Liver (tissue), 9 donors: ENCODE results near the gene NARF. TPM values are rescaled to one million over a fixed set of nuclear protein-coding genes. Genes with fewer than 3 reads are reported as not detected.
A peak's percentile ranks its signal among the peaks of the same experiment; 100 is the strongest.

Experiments
- DNase-seq: peaks from one replicate; pipeline ENCODE4 v3.0.0-alpha.2; 2017; ENCODE audit warnings: low spot score
- H3K27ac ChIP-seq, 2 donors: one replicate each; pipeline ENCODE4 v1.7.0; 2013; ENCODE audit warnings: inconsistent platforms in 2 of 2, low read length in 2 of 2, control low read depth in 1 of 2, low read depth in 1 of 2, mild to moderate bottlenecking in 1 of 2
- H3K27me3 ChIP-seq, 4 donors: one replicate each; pipeline versions ENCODE4 v1.6.1 to v1.7.0; 2013; ENCODE audit warnings: low read length in 3 of 4, inconsistent platforms in 1 of 4, mild to moderate bottlenecking in 1 of 4, moderate library complexity in 1 of 4; ENCODE audit not compliant: control insufficient read depth in 4 of 4, insufficient read depth in 4 of 4
- H3K36me3 ChIP-seq, 4 donors: one replicate each; pipeline versions ENCODE4 v1.6.1 to v1.7.0; 2013; ENCODE audit warnings: low read length in 3 of 4, mild to moderate bottlenecking in 3 of 4, low read depth in 1 of 4, moderate library complexity in 1 of 4; ENCODE audit not compliant: control insufficient read depth in 4 of 4, insufficient read depth in 3 of 4
- H3K4me1 ChIP-seq, 4 donors: one replicate each; pipeline versions ENCODE4 v1.6.1 to v1.7.0; 2013; ENCODE audit warnings: low read length in 3 of 4, mild to moderate bottlenecking in 3 of 4, moderate library complexity in 1 of 4; ENCODE audit not compliant: control insufficient read depth in 4 of 4, insufficient read depth in 4 of 4
- H3K4me3 ChIP-seq, 3 donors: one replicate each; pipeline versions ENCODE4 v1.6.1 to v1.7.0; 2013; ENCODE audit warnings: low read length in 3 of 3, control low read depth in 1 of 3, low read depth in 1 of 3, mild to moderate bottlenecking in 1 of 3
- H3K9ac ChIP-seq, 2 donors: one replicate each; pipeline ENCODE4 v1.7.0; 2013; ENCODE audit warnings: low read length in 2 of 2, mild to moderate bottlenecking in 2 of 2, moderate library complexity in 2 of 2, control low read depth in 1 of 2, low read depth in 1 of 2
- H3K9me3 ChIP-seq, 4 donors: one replicate each; pipeline versions ENCODE4 v1.6.1 to v1.7.0; 2013; ENCODE audit warnings: low read length in 3 of 4; ENCODE audit not compliant: control insufficient read depth in 4 of 4
- EGR1 ChIP-seq, 2 donors: IDR thresholded peaks; 2 replicates each; pipeline ENCODE4 v1.6.1; 2016 to 2018; ENCODE audit warnings: antibody characterized with exemption in 2 of 2, low read depth in 2 of 2
- FOXA1 ChIP-seq: IDR thresholded peaks from 2 replicates; pipeline ENCODE4 v1.6.1; 2016; ENCODE audit warnings: antibody characterized with exemption
- FOXA2 ChIP-seq: IDR thresholded peaks from 2 replicates; pipeline ENCODE4 v1.6.1; 2016; ENCODE audit warnings: antibody characterized with exemption
- GABPA ChIP-seq, 2 donors: IDR thresholded peaks in 1 of 2; conservative IDR thresholded peaks in 1 of 2; 2 replicates each; pipeline ENCODE4 v1.6.1; 2016; ENCODE audit warnings: antibody characterized with exemption in 2 of 2, mild to moderate bottlenecking in 1 of 2, moderate library complexity in 1 of 2
- HNF4A ChIP-seq, 2 donors: conservative IDR thresholded peaks; 2 replicates each; pipeline ENCODE4 v1.6.1; 2016; ENCODE audit warnings: antibody characterized with exemption in 2 of 2, mild to moderate bottlenecking in 2 of 2
- HNF4G ChIP-seq: IDR thresholded peaks from 2 replicates; pipeline ENCODE4 v1.6.1; 2016; ENCODE audit warnings: antibody characterized with exemption
- JUND ChIP-seq, 2 donors: IDR thresholded peaks; 2 replicates each; pipeline ENCODE4 v1.6.1; 2016; ENCODE audit warnings: antibody characterized with exemption in 2 of 2
- NR2F2 ChIP-seq: IDR thresholded peaks from 2 replicates; pipeline ENCODE4 v1.6.1; 2016; ENCODE audit warnings: antibody characterized with exemption
- RAD21 ChIP-seq, 2 donors: IDR thresholded peaks; 2 replicates each; pipeline ENCODE4 v1.6.1; 2016; ENCODE audit warnings: antibody characterized with exemption in 2 of 2, mild to moderate bottlenecking in 2 of 2
- RXRA ChIP-seq, 2 donors: IDR thresholded peaks; 2 replicates each; pipeline ENCODE4 v1.6.1; 2017 to 2018; ENCODE audit warnings: antibody characterized with exemption in 2 of 2, mild to moderate bottlenecking in 1 of 2
- SP1 ChIP-seq: IDR thresholded peaks from 2 replicates; pipeline ENCODE4 v1.6.1; 2018; ENCODE audit warnings: antibody characterized with exemption, mild to moderate bottlenecking
- TAF1 ChIP-seq: conservative IDR thresholded peaks from 2 replicates; pipeline ENCODE4 v1.6.1; 2016; ENCODE audit warnings: antibody characterized with exemption, mild to moderate bottlenecking
- YY1 ChIP-seq: IDR thresholded peaks from 2 replicates; pipeline ENCODE4 v1.6.1; 2016; ENCODE audit warnings: antibody characterized with exemption, mild to moderate bottlenecking
- WGBS: extraction: QIAGEN DNeasy Blood & Tissue Kit; methylation state at CpG from one replicate; pipeline ENCODE4 v1.1.7; 2013; 5-methylcytosine and 5-hydroxymethylcytosine counted together
- polyA plus RNA-seq, 2 donors: library from polyadenylated mRNA; stranded (reverse) in 1 of 2; unstranded in 1 of 2; fragments of 200-250 nt in 1 of 2; fragments of >200 nt in 1 of 2; fragmentation: Nextera tagmentation in 1 of 2; extraction: Ambion mirVana in 1 of 2; gene quantifications; one replicate each; pipeline versions ENCODE4 v1.2.1 to v1.2.3, GENCODE V29; 2013 to 2015
- total RNA-seq, 2 donors: library from RNA; depleted of rRNA; stranded (reverse); fragments of >200 nt; gene quantifications; one replicate each; pipeline ENCODE4 v1.2.3, GENCODE V29; 2014
- TF ChIP-seq, protein P1 (sequence below): IDR thresholded peaks from 2 replicates; pipeline ENCODE4 v1.6.1; 2016; ENCODE audit warnings: antibody characterized with exemption, mild to moderate bottlenecking
- TF ChIP-seq, protein P2 (sequence below): IDR thresholded peaks from 2 replicates; pipeline ENCODE4 v1.6.1; 2016; ENCODE audit warnings: antibody characterized with exemption
- TF ChIP-seq, protein P3 (sequence below): fragments of 150-350 bp; IDR thresholded peaks from 2 replicates; pipeline ENCODE4 v1.5.1; 2017; ENCODE audit warnings: improper control_type of control experiment, low read depth, low read length; ENCODE audit not compliant: missing input control
- TF ChIP-seq, protein P4 (sequence below): IDR thresholded peaks from 2 replicates; pipeline ENCODE4 v1.6.1; 2016; ENCODE audit warnings: antibody characterized with exemption
- TF ChIP-seq, protein P5 (sequence below): IDR thresholded peaks from 2 replicates; pipeline ENCODE4 v1.6.1; 2016; ENCODE audit warnings: antibody characterized with exemption
- donor health status: healthy.
- donor health status: healthy.
- donor health status: healthy.
- donor health status: healthy.
- donor health status: healthy.

NARF gene
- total and polyA plus RNA-seq, 4 donors = 19.8 to 87.5 (median 26.2) TPM

DNA sequence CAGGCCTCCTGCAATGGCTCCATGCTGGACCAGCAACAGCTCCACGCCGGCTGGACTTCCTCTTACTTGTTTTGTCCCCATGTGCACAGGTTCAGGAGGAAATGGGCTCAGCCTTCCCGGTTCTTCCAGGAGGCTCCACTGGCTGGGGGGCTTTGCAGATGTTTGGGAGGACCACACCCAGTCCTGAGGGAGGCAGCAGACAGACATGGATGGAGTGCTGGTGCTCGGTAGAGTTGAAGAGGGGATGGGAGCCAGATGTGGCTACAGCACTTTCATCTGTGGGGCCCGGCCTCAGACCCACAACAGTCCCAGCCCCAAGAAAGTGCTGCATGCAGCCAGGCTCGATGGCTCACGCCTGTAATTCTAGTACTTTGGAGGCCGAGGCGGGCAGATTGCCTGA lies 21.8 kb downstream of the NARF start:
- Histone ChIP-seq H3K36me3 (peaks cover 9 to 47% (median 15%) of the 10 kb centered on the region in 4 donors), H3K27ac (no peak overlapping the region), H3K4me3 (no peak overlapping the region), H3K9ac (no peak overlapping the region), H3K9me3 (no peaks in the 10 kb centered on the region), H3K4me1 (peaks cover 2 to 11% (median 8%) of the 10 kb centered on the region in 4 donors), H3K27me3 (no peaks in the 10 kb centered on the region)
- TF ChIP-seq EGR1 (IDR thresholded peaks at IDR 0.05; ENCODE audit: low read depth in 2 of 2) (no peak), FOXA2 (no peak)
- 98% methylated on average over 9 of the region's 9 CpGs for WGBS
- DNase-seq = no peak

DNA sequence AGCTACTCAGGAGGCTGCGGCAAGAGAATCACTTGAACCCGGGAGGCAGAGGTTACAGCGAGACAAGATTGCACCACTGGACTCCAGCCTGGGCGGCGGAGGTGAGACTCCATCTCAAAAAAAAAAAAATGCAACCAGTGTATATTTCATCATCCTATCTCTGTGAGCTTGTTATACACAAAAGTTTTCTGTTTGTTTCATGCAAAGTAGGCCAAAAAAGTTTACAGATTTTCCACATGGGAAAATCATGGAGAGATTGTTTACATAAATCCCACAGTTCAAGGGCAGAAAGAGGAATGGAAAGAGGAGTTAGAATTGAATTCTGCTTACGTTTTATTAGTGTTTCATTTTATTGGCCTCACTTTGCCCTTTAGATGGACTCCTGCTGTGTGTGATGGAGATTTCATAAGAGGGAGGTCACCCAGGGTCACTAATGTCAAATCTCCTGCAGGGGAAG lies 24.7 kb downstream of the NARF start:
- no peak for DNase-seq
- no peak overlapping the region for H3K9ac ChIP-seq
- TF ChIP-seq, protein P1, sequence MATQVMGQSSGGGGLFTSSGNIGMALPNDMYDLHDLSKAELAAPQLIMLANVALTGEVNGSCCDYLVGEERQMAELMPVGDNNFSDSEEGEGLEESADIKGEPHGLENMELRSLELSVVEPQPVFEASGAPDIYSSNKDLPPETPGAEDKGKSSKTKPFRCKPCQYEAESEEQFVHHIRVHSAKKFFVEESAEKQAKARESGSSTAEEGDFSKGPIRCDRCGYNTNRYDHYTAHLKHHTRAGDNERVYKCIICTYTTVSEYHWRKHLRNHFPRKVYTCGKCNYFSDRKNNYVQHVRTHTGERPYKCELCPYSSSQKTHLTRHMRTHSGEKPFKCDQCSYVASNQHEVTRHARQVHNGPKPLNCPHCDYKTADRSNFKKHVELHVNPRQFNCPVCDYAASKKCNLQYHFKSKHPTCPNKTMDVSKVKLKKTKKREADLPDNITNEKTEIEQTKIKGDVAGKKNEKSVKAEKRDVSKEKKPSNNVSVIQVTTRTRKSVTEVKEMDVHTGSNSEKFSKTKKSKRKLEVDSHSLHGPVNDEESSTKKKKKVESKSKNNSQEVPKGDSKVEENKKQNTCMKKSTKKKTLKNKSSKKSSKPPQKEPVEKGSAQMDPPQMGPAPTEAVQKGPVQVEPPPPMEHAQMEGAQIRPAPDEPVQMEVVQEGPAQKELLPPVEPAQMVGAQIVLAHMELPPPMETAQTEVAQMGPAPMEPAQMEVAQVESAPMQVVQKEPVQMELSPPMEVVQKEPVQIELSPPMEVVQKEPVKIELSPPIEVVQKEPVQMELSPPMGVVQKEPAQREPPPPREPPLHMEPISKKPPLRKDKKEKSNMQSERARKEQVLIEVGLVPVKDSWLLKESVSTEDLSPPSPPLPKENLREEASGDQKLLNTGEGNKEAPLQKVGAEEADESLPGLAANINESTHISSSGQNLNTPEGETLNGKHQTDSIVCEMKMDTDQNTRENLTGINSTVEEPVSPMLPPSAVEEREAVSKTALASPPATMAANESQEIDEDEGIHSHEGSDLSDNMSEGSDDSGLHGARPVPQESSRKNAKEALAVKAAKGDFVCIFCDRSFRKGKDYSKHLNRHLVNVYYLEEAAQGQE = peak; percentile 48
- TF ChIP-seq HNF4A (conservative IDR thresholded peaks at IDR 0.05) = peak; percentile 87 to 90
- TF ChIP-seq, protein P2, sequence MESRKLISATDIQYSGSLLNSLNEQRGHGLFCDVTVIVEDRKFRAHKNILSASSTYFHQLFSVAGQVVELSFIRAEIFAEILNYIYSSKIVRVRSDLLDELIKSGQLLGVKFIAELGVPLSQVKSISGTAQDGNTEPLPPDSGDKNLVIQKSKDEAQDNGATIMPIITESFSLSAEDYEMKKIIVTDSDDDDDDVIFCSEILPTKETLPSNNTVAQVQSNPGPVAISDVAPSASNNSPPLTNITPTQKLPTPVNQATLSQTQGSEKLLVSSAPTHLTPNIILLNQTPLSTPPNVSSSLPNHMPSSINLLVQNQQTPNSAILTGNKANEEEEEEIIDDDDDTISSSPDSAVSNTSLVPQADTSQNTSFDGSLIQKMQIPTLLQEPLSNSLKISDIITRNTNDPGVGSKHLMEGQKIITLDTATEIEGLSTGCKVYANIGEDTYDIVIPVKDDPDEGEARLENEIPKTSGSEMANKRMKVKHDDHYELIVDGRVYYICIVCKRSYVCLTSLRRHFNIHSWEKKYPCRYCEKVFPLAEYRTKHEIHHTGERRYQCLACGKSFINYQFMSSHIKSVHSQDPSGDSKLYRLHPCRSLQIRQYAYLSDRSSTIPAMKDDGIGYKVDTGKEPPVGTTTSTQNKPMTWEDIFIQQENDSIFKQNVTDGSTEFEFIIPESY = peak; percentile 72
- no peak for TF ChIP-seq GABPA (IDR thresholded peaks at IDR 0.05 in 1 of 2, conservative IDR thresholded peaks at IDR 0.05 in 1 of 2)
- TF ChIP-seq JUND (IDR thresholded peaks at IDR 0.05) = peak; percentile 70 to 75
- peak; percentile 23 to 65 for TF ChIP-seq EGR1 (IDR thresholded peaks at IDR 0.05; ENCODE audit: low read depth in 2 of 2)
- peak; percentile 56 for TF ChIP-seq FOXA2
- peak; percentile 80 for TF ChIP-seq YY1
- peak; percentile 96 to 97 for TF ChIP-seq RXRA (IDR thresholded peaks at IDR 0.05)
- no peak for TF ChIP-seq NR2F2
- peak; percentile 59 for TF ChIP-seq HNF4G
- TF ChIP-seq, protein P3, sequence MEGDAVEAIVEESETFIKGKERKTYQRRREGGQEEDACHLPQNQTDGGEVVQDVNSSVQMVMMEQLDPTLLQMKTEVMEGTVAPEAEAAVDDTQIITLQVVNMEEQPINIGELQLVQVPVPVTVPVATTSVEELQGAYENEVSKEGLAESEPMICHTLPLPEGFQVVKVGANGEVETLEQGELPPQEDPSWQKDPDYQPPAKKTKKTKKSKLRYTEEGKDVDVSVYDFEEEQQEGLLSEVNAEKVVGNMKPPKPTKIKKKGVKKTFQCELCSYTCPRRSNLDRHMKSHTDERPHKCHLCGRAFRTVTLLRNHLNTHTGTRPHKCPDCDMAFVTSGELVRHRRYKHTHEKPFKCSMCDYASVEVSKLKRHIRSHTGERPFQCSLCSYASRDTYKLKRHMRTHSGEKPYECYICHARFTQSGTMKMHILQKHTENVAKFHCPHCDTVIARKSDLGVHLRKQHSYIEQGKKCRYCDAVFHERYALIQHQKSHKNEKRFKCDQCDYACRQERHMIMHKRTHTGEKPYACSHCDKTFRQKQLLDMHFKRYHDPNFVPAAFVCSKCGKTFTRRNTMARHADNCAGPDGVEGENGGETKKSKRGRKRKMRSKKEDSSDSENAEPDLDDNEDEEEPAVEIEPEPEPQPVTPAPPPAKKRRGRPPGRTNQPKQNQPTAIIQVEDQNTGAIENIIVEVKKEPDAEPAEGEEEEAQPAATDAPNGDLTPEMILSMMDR = no peak
- TF ChIP-seq RAD21 (IDR thresholded peaks at IDR 0.05) = peak in 1 of 2 donors; percentile 46
- TF ChIP-seq, protein P4, sequence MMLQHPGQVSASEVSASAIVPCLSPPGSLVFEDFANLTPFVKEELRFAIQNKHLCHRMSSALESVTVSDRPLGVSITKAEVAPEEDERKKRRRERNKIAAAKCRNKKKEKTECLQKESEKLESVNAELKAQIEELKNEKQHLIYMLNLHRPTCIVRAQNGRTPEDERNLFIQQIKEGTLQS = peak; percentile 91
- peak; percentile 48 for TF ChIP-seq FOXA1
- peak; percentile 88 for TF ChIP-seq SP1
- TF ChIP-seq, protein P5, sequence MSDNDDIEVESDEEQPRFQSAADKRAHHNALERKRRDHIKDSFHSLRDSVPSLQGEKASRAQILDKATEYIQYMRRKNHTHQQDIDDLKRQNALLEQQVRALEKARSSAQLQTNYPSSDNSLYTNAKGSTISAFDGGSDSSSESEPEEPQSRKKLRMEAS = no peak
- TF ChIP-seq TAF1 = no peak
- H3K4me3 ChIP-seq = no peak overlapping the region
- H3K36me3 ChIP-seq = peaks cover 10 to 56% (median 23%) of the 10 kb centered on the region in 4 donors
- H3K4me1 ChIP-seq = peaks cover 2 to 11% (median 8%) of the 10 kb centered on the region in 4 donors
- WGBS = 43% methylated on average over 6 of the region's 6 CpGs
- no peaks in the 10 kb centered on the region for H3K27me3 ChIP-seq
- H3K9me3 ChIP-seq = no peaks in the 10 kb centered on the region
- H3K27ac ChIP-seq = peak overlapping the region; percentile 20 to 43
